Measurements from ENCODE around the gene LHX1.

LHX1 gene

DNA sequence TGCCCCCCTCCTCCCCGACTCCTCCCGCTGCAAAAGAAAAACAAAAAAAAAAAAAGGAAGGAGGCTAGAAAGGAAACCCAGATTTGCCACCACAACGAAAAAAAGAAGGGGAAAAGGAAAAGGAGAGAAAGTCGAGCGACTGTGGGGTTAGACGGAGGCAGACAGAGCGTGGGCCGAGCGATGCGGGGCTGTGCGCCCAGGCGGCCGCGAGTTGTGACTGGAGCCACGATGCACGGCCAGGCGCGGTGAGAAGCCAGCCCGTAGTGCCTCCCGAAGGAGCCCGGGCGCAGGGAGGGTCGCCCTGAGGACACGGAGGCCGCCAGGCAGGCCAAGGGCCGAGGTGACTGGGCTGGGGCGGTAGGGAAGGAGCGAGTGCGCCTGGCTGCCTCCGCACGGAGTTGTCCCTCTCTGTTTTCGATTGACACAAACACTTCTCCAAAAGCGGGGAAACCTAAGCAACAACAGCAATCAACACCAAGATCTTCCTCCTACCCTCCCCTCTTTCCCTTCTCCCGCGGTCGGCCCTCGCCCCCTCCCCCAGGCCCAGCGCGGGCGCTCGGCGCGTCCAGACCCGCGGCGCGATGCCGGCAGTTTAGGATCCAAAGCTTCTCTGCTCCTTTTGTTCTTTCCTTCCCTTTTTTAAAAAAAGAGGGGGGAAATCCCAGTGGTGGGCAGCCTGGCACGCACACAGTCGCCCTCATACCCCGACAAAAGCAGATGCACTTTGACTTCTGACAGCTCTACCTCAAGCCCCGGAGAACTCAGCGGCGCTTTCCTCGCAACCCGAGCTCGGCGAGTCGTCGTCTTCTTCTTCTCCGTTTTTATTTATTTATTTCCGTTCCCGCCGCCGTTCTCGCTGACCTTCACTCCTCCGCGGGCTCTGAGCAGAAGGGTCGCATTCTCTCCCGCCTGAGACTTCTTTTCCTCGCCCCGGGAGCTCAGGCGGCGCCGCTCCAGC, at the start of gene LHX1:
Gene LHX1 (plus strand): TSS at position 475 of the 958 bp plus-strand sequence. CDS start 723 bp downstream, outside the sequence.
- no peak for DNase-seq

DNA sequence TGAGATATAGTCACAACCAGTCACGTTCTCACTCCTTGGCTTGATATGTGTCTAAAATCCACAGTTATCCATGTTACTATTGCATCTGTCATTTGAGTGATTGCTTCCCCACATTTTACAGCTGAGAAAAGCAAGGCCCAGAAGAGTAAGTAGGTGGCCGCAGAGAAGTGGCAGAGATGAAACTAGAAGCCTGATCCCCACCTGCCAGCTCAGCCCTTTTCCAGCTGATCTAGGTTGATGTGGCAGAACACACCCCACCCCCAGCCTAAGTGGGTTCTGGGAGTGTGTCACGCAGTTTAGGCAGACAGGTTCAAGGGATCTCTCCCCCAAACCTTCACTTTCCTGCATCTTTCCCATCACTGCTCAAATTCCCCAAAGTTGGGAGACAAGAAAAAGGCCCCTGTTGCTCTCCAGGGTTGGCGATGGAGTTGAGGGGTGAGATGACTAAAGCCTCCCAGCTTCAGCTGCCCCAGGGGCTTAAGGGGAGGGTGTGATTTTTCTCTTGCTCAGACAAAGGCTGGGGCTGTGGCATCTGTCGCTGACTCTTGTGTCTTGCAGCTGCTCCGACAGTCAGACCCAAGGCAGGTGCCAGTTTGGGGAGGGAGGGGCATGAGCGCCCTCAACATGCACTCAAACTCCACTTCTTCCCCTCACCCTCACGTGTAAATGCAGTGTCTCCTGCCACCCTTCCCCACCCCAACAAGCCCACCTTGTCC, 48.9 kb upstream of the LHX1 start:
- DNase-seq, result no peak

DNA sequence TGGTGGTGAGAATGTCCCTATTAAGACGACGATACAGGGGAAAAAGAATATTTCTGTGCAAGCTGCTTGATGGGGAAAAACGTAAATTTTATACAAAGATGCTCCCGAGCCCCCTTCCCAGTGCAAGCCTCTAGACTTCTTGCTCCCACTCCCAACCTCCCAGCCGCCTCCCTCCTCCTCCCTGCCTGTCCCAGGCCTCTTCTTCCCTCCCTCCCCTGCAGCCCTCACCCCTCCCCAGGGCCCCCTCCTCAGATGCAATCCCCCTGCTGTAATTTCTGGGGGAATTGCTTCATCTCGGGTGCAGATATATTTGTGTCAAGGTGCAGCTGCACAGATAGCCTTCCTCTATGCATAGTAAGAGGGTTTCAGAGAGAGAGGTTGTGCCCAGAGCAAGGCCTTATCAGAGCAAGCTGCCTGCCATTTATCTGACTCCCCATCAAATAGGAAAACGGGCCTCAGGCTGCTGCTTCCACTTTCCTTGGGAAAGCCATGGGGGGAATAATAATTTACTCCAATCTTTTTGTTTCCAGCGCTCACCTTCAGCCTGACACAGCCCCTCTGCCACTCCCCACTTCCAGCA, 47.4 kb upstream of the LHX1 start:
- DNase-seq, result no peak

DNA sequence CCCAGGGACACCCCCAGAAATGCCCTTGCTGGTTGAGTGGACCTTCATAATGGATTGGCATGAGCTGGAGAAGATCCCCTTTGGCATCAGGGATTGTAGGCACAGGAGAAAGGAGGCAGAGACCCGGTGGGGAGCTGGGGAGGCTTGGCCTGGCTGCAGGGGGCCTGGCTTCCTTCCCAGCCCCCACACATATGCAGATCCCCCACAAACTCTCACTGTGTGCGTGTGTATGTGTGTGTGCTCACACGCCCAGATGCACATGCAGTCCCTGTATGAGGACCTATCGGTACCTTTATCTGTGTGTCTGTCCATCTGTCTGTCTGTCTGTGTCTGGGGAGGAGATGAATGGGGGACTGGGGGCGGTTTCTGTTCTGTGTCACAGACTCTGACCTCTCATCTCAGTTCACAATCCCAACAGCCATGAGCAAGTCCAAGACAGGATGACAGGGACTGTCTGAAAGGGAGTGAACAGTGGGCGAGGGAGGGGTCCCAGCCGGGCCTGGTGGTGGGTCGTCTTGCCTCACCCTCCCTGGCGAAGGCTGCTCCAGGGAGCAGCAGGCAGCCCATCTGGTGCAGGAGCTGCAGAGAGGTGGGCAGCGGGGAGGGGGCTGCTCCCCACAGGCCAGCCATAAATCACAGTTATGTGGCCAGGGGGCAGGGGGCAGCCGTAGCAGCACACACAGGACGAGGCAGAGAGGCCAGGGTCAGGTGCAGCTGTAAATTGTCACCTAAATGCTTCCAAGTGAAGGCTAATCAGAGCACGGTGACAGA, 46.7 kb upstream of the LHX1 start:
- DNase-seq, result no peak

DNA sequence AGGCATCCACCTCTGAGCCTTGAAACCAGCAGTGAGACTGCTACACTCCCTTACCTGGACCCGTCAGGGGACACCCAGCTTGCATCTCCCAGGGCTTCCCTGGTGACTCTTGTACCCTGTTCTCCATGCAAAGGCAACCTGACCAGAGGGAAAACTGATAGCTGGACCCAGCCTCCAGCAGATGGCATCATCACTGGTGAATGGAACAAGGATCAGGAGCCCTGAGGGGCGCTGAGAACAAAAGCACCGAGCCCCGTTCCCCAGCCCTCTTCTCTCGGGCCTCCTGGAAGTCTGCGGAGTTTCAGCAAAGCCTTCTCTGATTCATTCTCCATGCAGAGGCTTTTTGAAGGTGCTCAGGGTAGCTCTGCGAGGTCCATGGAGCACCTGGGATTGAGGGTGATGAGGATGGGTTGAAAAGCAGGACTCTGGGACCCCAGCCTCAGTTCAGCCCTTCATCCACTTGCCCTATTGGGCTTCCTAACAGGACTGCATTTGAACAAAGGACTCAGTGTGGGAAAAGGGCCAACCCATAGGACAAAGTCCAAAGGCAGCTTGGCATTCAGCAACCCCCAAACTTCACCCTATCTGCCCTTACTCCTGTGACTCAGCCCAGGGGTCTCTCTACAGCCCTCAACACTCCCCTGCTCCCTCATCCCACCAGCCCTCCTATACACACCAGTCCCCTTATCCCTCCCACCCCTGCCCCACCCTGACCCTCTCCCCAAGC, 45.0 kb upstream of the LHX1 start:
- no peak for DNase-seq

DNA sequence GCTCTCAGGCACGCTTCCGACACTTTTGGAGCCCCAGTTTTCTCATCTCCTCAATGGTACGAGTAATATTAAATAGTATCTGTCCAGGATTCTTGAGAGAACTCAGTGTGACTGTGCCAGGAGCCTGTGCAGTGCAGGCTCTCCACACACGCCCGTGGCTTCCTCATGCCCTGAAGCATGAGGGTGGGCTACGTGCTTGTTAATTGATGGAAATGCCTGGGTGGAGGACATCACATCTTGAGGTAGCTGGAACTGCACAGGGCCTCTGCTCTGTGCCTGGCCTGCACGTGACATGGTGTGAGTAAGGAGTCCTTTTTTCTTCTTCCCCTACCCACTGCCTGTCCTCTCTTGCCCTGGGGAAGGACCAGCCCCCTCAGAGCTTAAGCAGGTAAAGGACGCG, 43.1 kb upstream of the LHX1 start:
- DNase-seq, result no peak

DNA sequence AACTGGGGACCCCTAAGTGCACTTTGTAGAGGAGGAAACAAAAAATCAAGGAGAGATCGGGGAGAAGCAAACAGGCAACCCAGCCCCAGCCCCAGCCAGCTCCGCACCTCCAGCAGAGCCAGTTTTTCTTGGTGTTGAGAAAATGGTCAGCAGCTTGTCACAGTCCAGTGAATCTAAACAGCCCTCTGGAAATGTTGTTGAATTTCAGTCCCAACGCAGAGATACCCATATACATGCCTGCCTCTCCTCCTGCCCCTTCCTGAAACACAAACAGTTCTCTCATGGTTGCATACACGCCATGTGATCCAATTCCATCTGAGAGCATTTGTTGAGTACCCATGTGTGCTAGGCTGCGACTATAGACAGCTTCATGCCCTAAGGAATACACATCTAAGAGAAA, 42.4 kb upstream of the LHX1 start:
- DNase-seq, result no peak

DNA sequence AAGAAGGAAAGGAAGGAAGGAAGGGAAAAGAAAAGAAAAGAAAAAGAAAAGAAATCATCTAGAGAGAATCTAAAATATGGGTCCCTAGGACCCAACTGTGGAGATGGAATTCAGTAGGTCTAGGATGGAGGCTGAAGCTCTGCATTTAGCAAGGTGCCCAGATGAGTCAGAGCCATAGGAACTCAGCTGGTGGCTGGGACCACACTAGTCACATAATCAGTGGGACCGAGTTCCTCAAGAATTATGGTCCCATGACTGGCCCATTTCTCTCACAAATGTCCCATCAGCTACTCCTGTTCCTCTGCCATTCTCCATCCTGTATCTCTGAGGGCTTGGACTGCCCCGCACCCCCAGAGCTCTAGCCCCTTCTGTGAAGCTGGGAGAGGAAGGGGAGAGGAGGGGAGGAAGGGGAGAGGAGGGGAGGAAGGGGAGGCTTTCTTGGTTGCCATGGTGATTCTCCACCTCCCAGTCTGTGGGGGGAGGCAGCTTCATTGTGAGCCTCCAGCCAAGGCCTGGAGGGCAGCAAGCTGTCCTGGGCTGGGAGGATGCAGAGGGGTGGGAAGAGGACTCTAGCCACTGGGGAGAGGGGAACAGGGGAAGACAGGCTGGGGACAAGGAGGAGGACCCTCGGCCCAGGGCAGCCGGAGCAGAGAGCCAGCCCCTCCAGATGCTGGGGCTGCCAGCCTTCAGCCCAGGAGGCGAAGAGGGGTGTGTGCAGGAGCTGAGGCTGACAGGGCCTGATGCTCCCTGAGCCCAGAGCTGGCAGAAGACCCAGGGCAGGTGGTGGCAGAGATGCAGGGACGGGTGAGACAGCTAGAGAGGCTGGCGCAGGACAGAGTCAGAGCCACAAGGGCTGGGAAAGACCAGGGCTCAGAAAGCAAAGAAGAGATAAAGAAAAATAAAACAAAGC, 37.8 kb upstream of the LHX1 start:
- no peak for DNase-seq

DNA sequence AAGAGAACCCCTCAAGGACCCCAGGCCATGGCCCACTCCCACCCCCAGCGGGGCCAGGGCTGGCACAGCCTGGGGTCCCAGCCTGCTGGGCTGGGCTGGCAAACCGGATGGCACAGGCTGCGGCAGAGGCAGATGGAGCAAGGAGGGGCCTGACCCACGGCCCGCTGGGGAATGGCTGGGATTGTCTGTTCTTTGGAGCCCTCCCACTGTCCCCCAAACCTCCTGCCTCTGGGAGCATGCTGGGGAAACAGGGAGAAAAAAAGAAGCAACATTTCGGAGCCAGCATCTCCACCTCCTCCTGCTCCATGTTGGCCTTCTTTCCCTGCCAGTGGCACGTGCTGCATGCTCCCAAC, 37.1 kb upstream of the LHX1 start:
- DNase-seq, result no peak

DNA sequence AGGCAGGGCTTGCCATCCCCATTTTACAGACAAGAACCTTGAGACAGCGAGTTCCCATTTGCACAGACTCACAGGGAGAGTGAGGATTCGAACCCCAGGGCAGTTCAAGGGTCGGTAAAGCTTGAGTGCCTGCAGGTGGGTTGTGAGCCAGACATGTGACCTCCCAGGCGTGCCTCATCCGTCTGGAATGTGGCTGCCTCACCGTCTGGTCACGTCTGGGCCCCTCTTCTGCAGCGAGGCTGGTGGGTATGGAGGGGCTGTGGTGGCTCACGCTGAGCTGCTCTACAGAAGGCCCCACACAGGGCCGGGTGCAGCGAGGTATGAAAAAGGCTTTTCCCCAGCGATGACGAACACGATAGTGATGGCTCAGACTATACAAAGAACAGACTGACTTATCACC, 35.8 kb upstream of the LHX1 start:
- DNase-seq, result no peak

DNA sequence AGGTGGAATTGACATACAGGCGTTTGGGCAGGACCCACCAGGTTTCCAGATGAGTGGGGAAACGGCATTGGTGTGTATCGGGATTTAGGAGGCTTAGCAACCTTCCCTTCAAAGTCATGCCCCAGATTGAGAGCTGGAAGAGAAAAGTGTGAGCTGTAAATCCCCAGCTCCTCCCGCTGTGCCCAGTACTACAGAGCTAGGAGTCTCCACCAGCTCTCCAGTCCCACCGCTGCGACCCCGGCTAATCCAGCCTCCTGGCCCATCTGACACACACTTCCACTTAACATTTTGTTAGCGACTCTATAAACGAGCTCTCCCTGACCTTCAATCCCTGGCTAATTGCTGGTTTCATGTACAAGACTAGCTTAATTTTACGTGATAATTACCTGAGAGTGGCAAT, 29.9 kb upstream of the LHX1 start:
- DNase-seq, result no peak

DNA sequence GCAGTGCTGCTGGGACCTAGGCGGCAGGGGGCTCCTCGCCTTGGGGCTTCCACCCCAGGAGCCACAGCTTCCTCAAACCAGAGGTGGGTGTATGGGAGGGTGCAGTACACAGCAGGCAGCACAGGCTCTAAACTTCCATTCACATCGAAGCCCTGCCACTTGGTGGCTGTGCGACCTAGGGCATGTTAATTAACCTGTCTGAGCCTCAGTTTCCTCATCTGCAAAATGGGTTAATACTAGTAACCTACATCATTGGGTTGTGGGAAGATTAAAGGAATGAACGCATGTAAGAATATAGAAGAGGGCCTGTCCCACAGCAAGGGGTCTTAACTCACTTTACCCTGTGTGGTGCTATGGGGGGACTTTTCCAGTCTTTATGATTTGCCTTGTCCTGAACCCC, 26.8 kb upstream of the LHX1 start:
- no peak for DNase-seq

DNA sequence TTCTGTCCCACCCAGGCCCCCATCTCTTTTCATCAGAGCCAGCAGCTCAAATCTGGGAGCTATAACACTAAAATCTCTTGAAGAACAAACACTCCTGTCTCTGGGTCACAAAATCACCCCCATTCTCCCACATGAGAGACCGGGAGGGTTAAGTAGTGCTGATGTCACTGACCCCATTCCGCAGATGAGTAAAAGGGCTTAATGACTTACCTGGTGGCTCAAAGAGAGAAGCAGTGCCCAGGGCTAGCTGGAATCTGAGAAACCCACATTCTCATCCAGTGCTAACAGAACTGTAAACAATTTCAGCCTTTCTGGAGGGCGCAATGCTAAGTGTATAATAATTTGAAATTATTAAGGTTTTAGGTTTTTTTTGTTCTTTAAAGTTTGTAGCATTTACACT, 26.3 kb upstream of the LHX1 start:
- no peak for DNase-seq

DNA sequence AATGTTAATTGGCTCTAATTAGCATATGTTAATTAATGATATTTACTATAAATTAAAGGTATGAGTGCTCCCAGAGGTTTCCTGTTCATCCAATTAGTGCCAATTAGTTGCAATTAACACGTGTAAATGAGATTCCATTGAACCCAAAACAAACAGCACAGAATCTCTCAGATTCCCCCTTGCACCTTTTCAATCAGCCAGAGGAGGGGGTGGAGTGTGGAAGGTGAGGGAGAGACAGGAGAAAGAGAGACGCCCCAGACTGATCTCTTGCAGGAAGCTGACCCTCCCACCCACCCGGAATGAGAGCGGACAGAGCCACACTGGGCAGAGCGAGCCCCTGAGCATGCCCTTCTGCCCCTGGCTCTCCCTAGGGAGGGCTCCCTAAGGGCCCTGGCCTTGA, 24.1 kb upstream of the LHX1 start:
- no peak for DNase-seq

DNA sequence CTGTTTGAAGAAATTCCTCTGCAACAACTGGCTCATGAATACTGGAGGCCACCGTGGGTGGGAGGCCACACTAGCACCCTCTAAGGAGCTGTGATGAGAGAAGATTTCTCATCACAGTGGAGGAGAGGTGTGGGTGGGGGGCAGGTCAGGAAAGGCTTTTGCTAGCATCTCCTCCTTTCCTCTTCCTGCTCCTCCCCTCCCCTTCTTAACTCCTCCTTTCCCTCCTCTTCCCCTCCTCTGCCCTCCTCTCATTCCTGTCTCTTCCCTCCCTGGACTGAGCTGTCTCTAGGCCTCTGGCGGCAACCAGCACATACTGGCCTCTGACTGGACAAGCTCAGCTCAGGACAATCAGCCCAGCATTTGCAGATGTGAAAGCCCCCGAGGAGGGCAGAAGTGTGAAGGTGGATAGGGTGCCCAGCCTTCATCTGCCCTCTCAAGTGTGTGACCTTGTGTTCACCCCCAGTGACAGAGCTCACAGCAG, 19.0 kb upstream of the LHX1 start:
- no peak for DNase-seq

DNA sequence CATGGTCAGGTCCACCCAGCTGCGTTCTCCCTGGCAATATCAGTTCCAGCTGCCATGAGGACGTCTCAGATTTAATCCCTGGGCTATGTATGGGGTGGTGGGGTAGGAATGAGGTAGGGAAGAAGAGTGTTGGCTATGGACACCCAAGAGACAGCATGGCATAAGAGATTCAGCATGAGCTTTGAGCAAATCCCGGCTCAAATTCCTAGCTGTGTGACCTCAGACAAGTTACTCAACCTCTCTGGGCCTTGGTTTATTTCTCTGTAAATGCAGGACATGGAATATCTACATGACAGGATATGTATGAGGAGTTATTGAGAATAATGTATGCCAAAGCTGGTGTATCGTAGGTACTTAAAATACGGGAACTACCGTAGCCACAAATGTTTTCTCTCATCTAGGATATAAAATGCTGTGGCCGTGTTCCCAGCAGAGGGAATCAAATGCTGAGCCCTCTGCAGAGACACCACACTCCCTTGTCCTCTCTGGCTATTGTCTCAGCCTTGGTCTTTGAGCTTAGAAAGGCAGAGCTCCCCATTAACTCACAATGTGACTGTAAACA, 17.8 kb upstream of the LHX1 start:
- DNase-seq, result no peak

DNA sequence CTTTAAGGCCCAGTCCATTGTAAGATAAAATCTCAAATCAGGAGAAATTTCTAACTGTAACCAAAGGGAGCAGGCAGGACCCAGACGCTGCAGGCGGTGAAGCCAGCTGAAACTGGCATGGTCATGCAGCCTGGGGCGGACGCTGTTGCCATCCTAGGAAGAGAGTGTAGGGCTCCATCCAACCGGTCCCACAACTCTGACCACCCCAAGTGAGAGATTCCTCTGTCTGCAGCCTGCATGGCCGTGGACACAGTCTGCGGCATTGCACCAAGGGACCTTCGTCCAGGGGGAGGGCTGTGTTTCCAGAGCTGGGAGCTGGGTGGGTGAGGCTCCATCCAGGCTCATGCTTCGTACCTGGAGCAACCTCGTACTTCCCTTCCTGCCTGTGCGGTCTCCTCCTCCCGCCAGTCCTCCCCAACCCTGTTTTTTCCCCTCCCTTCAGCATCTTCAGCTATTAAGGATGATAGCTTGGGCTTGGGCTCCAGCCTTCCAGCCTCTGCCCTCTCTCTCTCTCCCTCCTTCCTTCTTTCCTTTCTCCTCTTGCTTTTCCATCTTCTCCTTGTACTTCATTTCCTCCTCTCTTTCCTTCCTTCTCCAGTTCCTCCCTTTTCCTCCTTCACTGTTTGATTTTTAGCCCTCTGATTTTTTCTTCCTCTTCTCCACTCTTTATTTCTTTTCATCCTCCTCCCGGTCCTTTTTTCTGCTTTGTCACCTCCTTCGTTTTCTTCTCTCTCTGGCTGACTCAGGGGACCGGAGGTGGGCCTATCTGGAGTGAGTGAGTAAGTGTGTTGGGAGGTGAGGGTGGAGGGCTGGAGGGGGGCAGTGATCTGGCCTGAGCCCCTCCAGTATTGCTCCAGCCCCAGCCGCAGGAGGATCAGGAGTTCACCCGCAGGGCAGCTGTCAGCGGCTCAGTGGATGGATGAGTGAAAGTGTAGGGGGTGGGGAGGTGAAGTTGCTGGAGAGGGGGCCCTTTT, 17.0 kb upstream of the LHX1 start:
- no peak for DNase-seq

DNA sequence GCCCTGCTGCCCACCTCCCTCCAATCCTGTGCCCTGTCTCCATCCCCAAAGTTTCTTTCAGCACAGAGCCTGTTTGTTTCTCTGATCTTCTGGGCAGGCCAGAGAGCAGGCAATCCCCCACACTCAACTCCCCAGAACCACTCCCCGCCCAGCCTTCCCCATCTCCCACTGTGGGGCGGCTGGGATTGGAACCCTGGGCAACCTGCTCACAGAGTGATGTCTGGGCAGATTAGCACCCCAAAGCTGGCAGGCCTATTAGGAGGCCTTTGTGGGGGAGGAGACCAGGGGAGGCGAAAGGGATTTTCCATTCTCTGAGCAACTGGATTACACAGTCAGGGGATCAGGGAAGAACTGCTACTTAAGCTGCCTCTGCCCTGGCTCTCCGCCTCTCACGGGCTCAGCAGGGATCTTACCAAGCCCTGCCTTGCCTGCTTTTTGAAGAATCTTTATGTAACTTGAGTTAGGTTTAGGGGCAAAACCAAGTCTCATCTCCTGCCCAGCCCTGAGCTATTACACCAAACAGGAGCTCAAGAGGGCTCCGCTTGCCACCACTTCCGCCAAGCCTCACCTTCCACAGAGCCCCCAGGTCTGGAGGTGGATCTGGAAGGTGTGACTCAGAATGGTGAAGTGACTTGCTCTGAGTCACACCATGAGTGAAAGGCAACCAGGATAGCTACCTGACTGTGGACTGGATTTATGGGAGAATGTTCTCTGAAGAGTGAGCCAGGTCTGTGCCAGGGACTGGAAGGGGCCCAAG, 16.0 kb upstream of the LHX1 start:
- DNase-seq, result no peak

DNA sequence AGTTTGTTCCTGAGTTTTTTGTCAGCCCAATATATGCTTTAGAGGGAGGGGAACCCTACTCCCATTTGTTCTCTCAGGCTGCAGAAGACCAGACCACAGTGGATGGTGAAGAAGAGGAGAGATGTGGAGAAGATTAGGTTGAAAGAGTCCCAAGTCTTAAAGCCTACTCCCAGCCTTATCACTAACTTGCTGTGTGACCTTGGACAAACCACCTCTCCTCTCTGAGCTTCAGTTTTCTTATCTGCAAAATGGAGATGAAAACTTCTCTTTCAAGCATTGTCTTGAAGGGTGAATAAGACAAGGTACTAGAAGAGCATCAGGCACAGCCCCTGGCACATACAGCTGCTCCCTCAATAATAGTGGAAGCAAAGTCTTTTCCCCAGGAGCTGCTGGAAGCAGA, 15.1 kb upstream of the LHX1 start:
- DNase-seq, result no peak
